Measurements from ENCODE around the gene NPNT.

Gene NPNT

GRCh38 chr4:105992641-105993305, 97.5 kb downstream of the NPNT start:
- no peak for TF ChIP-seq CTCF (conservative IDR thresholded peaks at IDR 0.05; ENCODE audit: low read depth, low read length)
- no peak for DNase-seq (ENCODE audit: low read depth)
- no peak overlapping the region for H3K4me3 ChIP-seq (ENCODE audit: low read length)

GRCh38 chr4:105994061-105994460, 98.8 kb downstream of the NPNT start:
- no peak overlapping the region for H3K4me3 ChIP-seq (ENCODE audit: low read length)
- DNase-seq (ENCODE audit: low read depth): no peak
- TF ChIP-seq CTCF (conservative IDR thresholded peaks at IDR 0.05; ENCODE audit: low read depth, low read length): no peak

GRCh38 chr4:105994841-105995501, 99.7 kb downstream of the NPNT start:
- TF ChIP-seq CTCF (conservative IDR thresholded peaks at IDR 0.05; ENCODE audit: low read depth, low read length): no peak
- no peak for DNase-seq (ENCODE audit: low read depth)
- H3K4me3 ChIP-seq (ENCODE audit: low read length): no peak overlapping the region

- no peak overlapping the region for H3K4me3 ChIP-seq (ENCODE audit: low read length)
- TF ChIP-seq CTCF (conservative IDR thresholded peaks at IDR 0.05; ENCODE audit: low read depth, low read length): no peak
- no peak for DNase-seq (ENCODE audit: low read depth)
These were observed 101.6 kb downstream of the NPNT start for GRCh38 chr4:105996845-105997244.

GRCh38 chr4:105998171-105999063, 103.1 kb downstream of the NPNT start:
- H3K4me3 ChIP-seq (ENCODE audit: low read length): no peak overlapping the region
- DNase-seq (ENCODE audit: low read depth): no peak
- TF ChIP-seq CTCF (conservative IDR thresholded peaks at IDR 0.05; ENCODE audit: low read depth, low read length): no peak

GRCh38 chr4:106002994-106003393, 107.7 kb downstream of the NPNT start:
- no peak overlapping the region for H3K4me3 ChIP-seq (ENCODE audit: low read length)
- no peak for TF ChIP-seq CTCF (conservative IDR thresholded peaks at IDR 0.05; ENCODE audit: low read depth, low read length)
- no peak for DNase-seq (ENCODE audit: low read depth)

Measured in retinal pigment epithelial cell (primary cell).